Small intestine (tissue), 7 donors: Measurements from ENCODE around the gene GNB2. TPM values are rescaled to one million over a fixed set of nuclear protein-coding genes. Genes with fewer than 3 reads are reported as not detected.

Experiments used
- DNase-seq, 2 donors: peaks; one replicate each; pipeline versions ENCODE4 v3.0.0 to v3.0.0-alpha.2; 2013
- FAIRE-seq: peaks from 2 replicates; lab custom pipeline; 2012; peaks lifted over from hg19 to GRCh38; lab: Jason Lieb, UNC
- H3K27ac ChIP-seq, 3 donors: one replicate each; pipeline ENCODE4 v1.5.1; 2013; ENCODE audit warnings: low read length in 2 of 3, mild to moderate bottlenecking in 2 of 3, control low read depth in 1 of 3, inconsistent platforms in 1 of 3, low read depth in 1 of 3, moderate library complexity in 1 of 3
- H3K27me3 ChIP-seq, 3 donors: one replicate each; pipeline ENCODE4 v1.6.1; 2013; ENCODE audit warnings: low read length in 3 of 3, inconsistent platforms in 1 of 3; ENCODE audit not compliant: control insufficient read depth in 3 of 3, insufficient read depth in 3 of 3
- H3K36me3 ChIP-seq, 3 donors: one replicate each; pipeline ENCODE4 v1.6.1; 2013; ENCODE audit warnings: low read length in 3 of 3, inconsistent platforms in 1 of 3, low read depth in 1 of 3, mild to moderate bottlenecking in 1 of 3, moderate library complexity in 1 of 3; ENCODE audit not compliant: control insufficient read depth in 3 of 3, insufficient read depth in 2 of 3
- H3K4me1 ChIP-seq, 3 donors: one replicate each; pipeline ENCODE4 v1.6.1; 2013; ENCODE audit warnings: low read length in 2 of 3, inconsistent platforms in 1 of 3, low read depth in 1 of 3, mild to moderate bottlenecking in 1 of 3, moderate library complexity in 1 of 3; ENCODE audit not compliant: control insufficient read depth in 3 of 3, insufficient read depth in 2 of 3
- H3K4me3 ChIP-seq, 3 donors: one replicate each; pipeline ENCODE4 v1.5.1; 2013; ENCODE audit warnings: low read length in 3 of 3, control low read depth in 1 of 3, inconsistent platforms in 1 of 3, low read depth in 1 of 3, mild to moderate bottlenecking in 1 of 3, moderate library complexity in 1 of 3
- H3K9me3 ChIP-seq, 2 donors: one replicate each; pipeline ENCODE4 v1.6.1; 2013; ENCODE audit warnings: low read depth in 1 of 2, low read length in 1 of 2; ENCODE audit not compliant: control insufficient read depth in 2 of 2, insufficient read depth in 1 of 2
- whole genome bisulfite sequencing, 3 donors: extraction: QIAGEN DNeasy Blood & Tissue Kit; methylation state at CpG; one replicate each; pipeline ENCODE4 v1.1.7; 2013; 5-methylcytosine and 5-hydroxymethylcytosine counted together
- polyA plus RNA-seq, 4 donors: library from polyadenylated mRNA; stranded (reverse) in 3 of 4; unstranded in 1 of 4; fragments of 200-250 nt in 3 of 4; fragments of 120-200 nt in 1 of 4; gene quantifications; one replicate each; pipeline versions ENCODE4 v1.2.1 to v1.2.3, GENCODE V29; 2013
- donor health status: healthy with polysubstance abuse.
- donor health status: control.
- donor health status: control.
- donor health status: Bipolar disorder and iron deficiency.
- donor health status: healthy.

GNB2 gene
- polyA plus RNA-seq, 4 donors, result 179 to 214 (median 186) TPM

DNA sequence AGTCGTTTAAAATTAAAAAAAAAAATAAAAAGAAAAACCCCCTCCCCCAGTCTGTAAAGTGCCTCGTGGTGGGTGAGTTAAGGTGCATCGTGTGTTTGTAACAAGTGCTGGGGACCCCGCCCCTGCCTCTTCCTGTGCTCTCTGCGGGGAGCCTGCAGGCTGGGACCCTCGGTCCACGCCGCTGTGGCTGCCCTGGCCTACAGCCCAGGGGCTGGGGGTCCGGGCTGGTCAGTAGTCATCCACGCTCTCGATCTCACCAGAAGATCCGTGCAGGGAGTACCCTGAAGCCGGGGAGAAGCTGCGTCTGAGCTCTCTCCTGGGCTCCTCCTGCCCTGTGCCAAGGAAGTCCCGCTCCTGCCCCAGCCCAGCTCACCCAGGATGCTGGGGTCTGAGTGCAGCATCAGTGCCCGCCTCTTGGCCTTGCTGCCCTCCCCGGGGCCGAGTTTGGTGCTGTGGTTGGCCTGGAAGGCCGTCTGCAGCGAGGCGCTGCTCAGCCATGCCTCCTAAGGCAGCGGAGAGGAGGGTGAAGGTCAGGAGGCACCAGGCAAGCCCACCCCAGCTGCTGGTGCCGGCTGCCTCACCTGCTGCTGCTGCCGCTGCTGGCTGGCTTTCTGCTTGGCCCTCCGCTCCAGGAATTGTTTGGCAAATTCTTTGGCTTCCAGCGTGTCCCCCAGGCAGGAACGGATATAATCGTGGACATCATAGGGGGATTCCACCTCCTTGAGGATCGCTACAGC, 8.1 kb downstream of the GNB2 start:
- 78 to 85% (median 79%) methylated on average over 29 of the region's 29 CpGs for WGBS, 3 donors

DNA sequence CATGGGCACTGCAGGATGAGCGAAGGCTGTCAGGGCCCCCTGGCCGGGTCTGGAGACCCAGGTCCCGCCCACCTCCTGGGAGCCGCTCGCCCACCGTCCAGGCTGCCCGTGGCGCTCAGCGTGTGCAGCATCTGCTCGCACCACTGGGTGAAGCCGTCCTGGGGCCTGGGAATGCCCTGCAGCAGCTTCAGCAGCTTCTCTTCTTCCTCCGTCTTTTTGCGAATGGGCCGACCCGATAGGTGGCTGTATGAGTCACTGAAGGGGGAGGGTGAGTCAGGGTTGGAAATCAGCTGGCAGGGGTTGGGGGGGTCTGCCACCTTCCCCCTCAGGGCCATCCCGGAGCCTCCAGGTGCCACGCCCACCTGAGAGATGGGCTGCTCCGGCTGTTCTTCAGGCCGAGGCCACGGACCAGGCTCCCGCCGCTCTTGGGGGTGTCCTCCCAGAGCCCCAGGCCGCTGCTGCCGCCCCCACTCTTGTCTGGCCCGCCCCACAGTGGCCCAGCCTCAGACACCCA, 8.7 kb downstream of the GNB2 start:
- H3K27ac ChIP-seq, result no peak overlapping the region
- DNase-seq, result no peak
- FAIRE-seq, result no peak

More for the DNA sequence above, 8.1 kb downstream of the GNB2 start:
- Histone ChIP-seq H3K27ac (no peak overlapping the region), H3K9me3 (no peaks in the 10 kb centered on the region), H3K4me1 (peaks cover 0 to 35% (median 0%) of the 10 kb centered on the region in 3 donors), H3K4me3 (no peak overlapping the region), H3K36me3 (peaks cover 22 to 99% (median 28%) of the 10 kb centered on the region in 3 donors), H3K27me3 (no peaks in the 10 kb centered on the region)
- FAIRE-seq (no peak), DNase-seq (no peak)

DNA sequence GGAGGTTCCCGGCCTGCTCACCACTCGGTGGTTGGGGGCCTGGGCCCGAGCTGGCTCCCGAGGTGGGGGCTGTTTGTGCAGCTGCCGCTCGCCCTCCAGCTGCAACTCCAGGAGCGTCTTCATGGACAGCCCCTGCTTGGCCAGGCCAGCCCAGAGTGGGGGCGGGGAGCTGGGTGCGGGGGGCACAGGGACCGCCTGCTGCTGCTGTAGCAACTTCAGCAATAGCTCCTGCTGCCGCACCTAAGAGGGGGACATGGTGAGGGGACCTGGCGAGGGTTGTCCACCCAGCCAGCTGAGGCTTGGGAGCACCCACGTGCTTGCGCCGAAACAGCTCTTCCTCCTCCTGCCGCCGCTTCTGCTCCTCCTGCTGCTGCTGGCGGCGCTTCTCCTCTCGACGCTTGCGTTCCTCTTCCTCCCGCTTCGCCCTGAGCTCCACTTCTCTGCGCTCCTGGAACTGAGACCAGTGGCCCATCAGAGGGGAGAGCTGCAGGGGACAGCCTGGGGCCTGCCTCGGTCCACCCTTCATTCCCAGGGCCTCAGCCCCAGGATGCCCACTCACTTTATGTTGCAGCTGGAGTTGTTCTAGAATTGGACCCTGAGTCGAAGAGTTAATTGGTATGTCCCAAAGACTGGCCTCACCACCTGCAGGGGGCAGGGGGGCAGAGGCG, 9.6 kb downstream of the GNB2 start:
- no peaks in the 10 kb centered on the region for H3K27me3 ChIP-seq
- FAIRE-seq (no peak), DNase-seq (no peak)
- H3K36me3 ChIP-seq, result peaks cover 26 to 99% (median 27%) of the 10 kb centered on the region in 3 donors
- peaks cover 0 to 21% (median 0%) of the 10 kb centered on the region in 3 donors for H3K4me1 ChIP-seq
- H3K27ac ChIP-seq, result no peak overlapping the region
- no peak overlapping the region for H3K4me3 ChIP-seq
- H3K9me3 ChIP-seq, result no peaks in the 10 kb centered on the region
- WGBS, 3 donors, result 88 to 90% (median 89%) methylated on average over 23 to 28 of the region's 28 CpGs

More for the DNA sequence above, 8.7 kb downstream of the GNB2 start:
- no peak overlapping the region for H3K4me3 ChIP-seq
- 81 to 84% (median 82%) methylated on average over 18 to 25 of the region's 25 CpGs for WGBS, 3 donors
- peaks cover 22 to 99% (median 29%) of the 10 kb centered on the region in 3 donors for H3K36me3 ChIP-seq
- H3K9me3 ChIP-seq, result no peaks in the 10 kb centered on the region
- H3K4me1 ChIP-seq, result peaks cover 0 to 29% (median 0%) of the 10 kb centered on the region in 3 donors
- H3K27me3 ChIP-seq, result no peaks in the 10 kb centered on the region

DNA sequence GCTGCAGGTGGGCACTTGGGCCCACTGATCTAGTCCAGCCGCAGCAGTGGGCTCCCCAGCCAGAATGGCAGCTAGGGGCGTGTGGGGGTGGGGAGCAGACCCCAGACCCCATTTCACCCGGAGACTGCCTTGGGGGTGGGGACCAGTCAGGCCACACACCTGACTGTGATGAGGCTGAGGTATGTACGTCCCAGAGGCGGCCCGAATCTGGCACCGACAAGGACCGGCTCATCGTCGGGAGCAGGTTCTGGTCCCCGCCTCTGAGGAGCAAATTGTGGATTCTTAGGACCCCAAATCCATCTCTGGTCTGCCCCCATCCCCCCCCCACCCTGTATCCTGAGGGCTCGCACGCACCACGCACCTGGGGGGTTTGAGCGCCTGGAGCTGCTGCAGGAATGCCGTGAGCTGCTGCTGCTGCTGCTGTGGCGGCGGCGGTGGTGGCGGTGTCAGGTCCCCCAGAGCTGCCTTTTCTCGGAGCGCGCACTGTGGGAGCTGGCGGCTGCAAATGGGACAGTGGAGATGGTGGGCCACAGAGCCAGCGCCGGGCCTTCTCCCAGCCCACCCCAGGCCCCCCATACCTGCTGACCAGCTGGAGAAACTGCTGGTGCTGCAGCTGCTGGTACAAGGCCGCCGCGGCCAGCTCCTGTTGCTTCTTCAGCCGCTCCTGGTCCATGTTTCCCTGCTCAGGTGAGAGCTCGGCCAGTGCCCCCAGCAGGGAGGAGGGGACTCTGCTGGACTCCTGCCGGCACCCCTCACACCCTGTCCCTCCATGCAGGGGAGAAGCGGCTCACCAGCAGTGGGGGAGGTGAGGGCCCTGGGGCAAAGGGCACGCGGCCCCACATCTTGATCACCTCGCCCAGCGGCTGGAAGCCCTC, 10.4 kb downstream of the GNB2 start:
- Histone ChIP-seq H3K4me3 (no peak overlapping the region), H3K36me3 (peaks cover 21 to 99% (median 23%) of the 10 kb centered on the region in 3 donors), H3K9me3 (no peaks in the 10 kb centered on the region), H3K27me3 (no peaks in the 10 kb centered on the region), H3K4me1 (peaks cover 0 to 13% (median 0%) of the 10 kb centered on the region in 3 donors), H3K27ac (no peak overlapping the region)
- WGBS, 3 donors, result 91 to 95% (median 93%) methylated on average over 26 to 37 of the region's 37 CpGs
- FAIRE-seq, result no peak
- DNase-seq, result no peak

DNA sequence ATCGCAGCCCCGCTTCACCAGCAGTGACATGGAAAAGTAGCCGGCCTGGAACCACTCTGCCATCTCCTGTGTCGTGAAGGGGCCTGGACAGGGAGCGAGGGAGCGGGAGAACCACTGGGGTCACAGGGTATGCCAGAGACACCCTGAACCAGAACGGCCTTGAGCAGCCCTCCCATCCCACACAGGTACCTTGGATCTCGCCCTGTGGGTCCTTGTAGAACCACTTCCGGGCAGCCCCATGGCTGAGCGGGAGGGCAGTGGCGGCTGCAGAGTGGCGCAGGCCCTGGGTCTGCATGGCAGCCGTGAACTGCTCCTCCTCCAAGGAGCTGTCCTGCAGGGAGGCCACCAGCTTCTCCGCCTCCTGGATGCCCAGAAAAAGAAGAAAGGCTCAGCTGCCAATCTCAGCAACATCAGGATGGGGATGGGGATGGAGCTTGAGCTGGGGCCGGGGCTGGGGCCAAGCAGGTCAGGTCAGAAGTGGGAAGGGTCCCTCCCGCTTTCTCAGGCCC, 11.0 kb downstream of the GNB2 start:
- peaks cover 20 to 99% (median 23%) of the 10 kb centered on the region in 3 donors for H3K36me3 ChIP-seq
- H3K9me3 ChIP-seq, result no peaks in the 10 kb centered on the region
- no peak for FAIRE-seq
- H3K27ac ChIP-seq, result no peak overlapping the region
- H3K4me3 ChIP-seq, result no peak overlapping the region
- 93 to 96% (median 95%) methylated on average over 16 of the region's 16 CpGs for WGBS, 3 donors
- H3K27me3 ChIP-seq, result no peaks in the 10 kb centered on the region
- H3K4me1 ChIP-seq, result peaks cover 0 to 6% (median 0%) of the 10 kb centered on the region in 3 donors
- no peak for DNase-seq

DNA sequence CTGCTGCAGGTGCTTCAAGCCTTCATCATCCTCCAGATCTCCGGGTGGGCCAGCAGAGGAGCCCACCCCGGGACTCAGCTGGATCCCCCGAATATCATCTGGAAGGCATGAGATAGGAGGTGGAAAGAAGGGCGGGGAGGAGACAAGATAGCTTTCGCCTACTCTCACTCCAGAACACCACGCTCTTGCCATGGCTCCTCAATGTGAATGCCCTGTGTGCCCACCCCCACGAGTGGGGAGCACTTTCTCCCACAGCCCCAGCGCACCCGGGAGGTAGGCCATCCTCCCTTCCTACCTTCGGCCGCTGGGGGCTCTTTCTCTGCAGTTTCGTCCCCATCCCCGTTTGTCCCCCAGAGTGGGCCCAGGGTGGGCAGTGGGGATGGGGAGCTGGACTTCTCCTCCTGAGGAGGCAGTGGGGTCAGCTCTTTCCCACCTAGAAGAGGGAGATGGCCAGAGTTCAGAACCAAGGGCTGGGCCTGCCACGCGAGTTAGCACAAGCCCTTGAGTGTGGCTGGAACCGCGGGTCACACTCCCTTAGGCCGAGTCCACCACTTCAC, 11.6 kb downstream of the GNB2 start:
- FAIRE-seq, result no peak
- Histone ChIP-seq H3K9me3 (no peaks in the 10 kb centered on the region), H3K27ac (no peak overlapping the region), H3K4me3 (no peak overlapping the region), H3K4me1 (peaks cover 0 to 1% (median 0%) of the 10 kb centered on the region in 3 donors), H3K36me3 (peaks cover 19 to 99% (median 23%) of the 10 kb centered on the region in 3 donors), H3K27me3 (no peaks in the 10 kb centered on the region)
- DNase-seq, result no peak
- 86 to 94% (median 88%) methylated on average over 18 of the region's 18 CpGs for WGBS, 3 donors

DNA sequence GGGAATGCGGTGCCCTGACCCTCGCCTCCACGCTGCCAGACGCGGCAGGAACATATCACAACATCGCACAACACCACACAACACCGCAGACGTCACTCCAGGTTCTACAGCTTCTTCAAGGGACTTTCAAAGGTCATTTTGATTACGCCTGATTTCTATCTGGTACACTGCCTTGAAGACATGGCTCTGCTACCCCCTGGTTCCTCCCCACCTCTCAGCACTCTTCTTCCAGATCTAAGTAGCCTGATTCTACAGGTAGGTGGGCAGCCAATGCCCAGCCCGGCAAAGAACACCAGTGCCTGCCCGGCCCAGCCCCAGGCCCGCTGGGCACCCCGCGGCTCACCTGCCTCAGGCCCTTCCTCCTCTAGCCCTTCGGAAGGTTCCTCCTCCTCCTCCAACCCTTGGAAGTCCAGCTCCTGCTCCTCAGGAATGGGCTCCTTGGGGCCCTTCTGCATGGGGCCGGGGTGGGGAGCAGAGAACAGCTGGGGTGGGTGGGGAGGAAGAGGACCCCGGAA, 12.1 kb downstream of the GNB2 start:
- Histone ChIP-seq H3K36me3 (peaks cover 19 to 96% (median 23%) of the 10 kb centered on the region in 3 donors), H3K27ac (no peak overlapping the region), H3K4me1 (no peaks in the 10 kb centered on the region), H3K9me3 (no peaks in the 10 kb centered on the region), H3K27me3 (no peaks in the 10 kb centered on the region), H3K4me3 (no peak overlapping the region)
- WGBS, 3 donors, result 90 to 92% (median 90%) methylated on average over 17 of the region's 17 CpGs
- FAIRE-seq (no peak), DNase-seq (no peak)
